Tibial nerve (tissue), 4 donors: ENCODE measurements around the gene SSH3. TPM values are rescaled to one million over a fixed set of nuclear protein-coding genes. Genes with fewer than 3 reads are reported as not detected.

Experiments used
- DNase-seq, 2 donors: peaks; one replicate each; pipeline ENCODE4 v3.0.0-alpha.2; 2019; ENCODE audit warnings: low spot score in 2 of 2
- H3K27ac ChIP-seq, 4 donors: fragments of 200-600 bp; sonication (generic) in 3 of 4; one replicate each; pipeline ENCODE4 v1.5.1; 2017 to 2019; ENCODE audit warnings: mild to moderate bottlenecking in 1 of 4
- H3K27me3 ChIP-seq, 2 donors: fragments of 200-600 bp; sonication (generic) in 1 of 2; one replicate each; pipeline versions ENCODE4 v1.5.1 to v1.6.0; 2017 to 2019
- H3K36me3 ChIP-seq, 3 donors: fragments of 200-600 bp; sonication (generic); one replicate each; pipeline ENCODE4 v1.5.1; 2018 to 2019
- H3K4me1 ChIP-seq, 4 donors: fragments of 200-600 bp; sonication (generic) in 3 of 4; one replicate each; pipeline ENCODE4 v1.5.1; 2017 to 2019
- H3K4me3 ChIP-seq, 4 donors: fragments of 200-600 bp; sonication (generic) in 3 of 4; one replicate each; pipeline ENCODE4 v1.5.1; 2017 to 2019; ENCODE audit warnings: mild to moderate bottlenecking in 1 of 4, moderate library complexity in 1 of 4
- H3K9me3 ChIP-seq, 4 donors: fragments of 200-600 bp; sonication (generic) in 3 of 4; one replicate each; pipeline ENCODE4 v1.5.1; 2017 to 2019
- CTCF ChIP-seq, 5 experiments: fragments of 200-600 bp in 3 of 5; fragments of 450-650 bp in 2 of 5; sonication (generic) in 3 of 5; IDR thresholded peaks; one replicate each; pipeline ENCODE4 v1.5.1; 2016 to 2019; ENCODE audit warnings: antibody characterized with exemption in 5 of 5, mild to moderate bottlenecking in 3 of 5, moderate library complexity in 2 of 5
- EP300 ChIP-seq, 2 donors: sonication (generic); formaldehyde crosslinking; IDR thresholded peaks; one replicate each; pipeline ENCODE4 v1.6.1; 2017; ENCODE audit warnings: antibody characterized with exemption in 2 of 2, mild to moderate bottlenecking in 1 of 2
- POLR2A ChIP-seq, 2 donors: fragments of 450-650 bp; IDR thresholded peaks; one replicate each; pipeline ENCODE4 v1.6.1; 2017; ENCODE audit warnings: antibody characterized with exemption in 2 of 2, mild to moderate bottlenecking in 2 of 2, moderate library complexity in 2 of 2
- WGBS, 2 donors: methylation state at CpG; one replicate each; pipeline ENCODE4 v1.1.5; 2018; 5-methylcytosine and 5-hydroxymethylcytosine counted together
- total RNA-seq, 4 donors: library from RNA; depleted of rRNA; stranded (reverse); fragments of >200 nt; gene quantifications; one replicate each; pipeline ENCODE4 v1.1.0, GENCODE V29; 2016

Gene SSH3
- total RNA-seq, 4 donors from 2014 or later = 28.5 to 51.6 (median 43.1) TPM

- DNase-seq = no peak
- Histone ChIP-seq H3K9me3 (no peaks in the 10 kb centered on the region), H3K4me1 (peaks cover 0 to 33% (median 6%) of the 10 kb centered on the region in 4 donors), H3K27me3 (no peaks in the 10 kb centered on the region), H3K27ac (no peak overlapping the region), H3K36me3 (peaks cover 0 to 14% (median 0%) of the 10 kb centered on the region in 3 donors), H3K4me3 (no peak overlapping the region)
- WGBS, 2 donors = 80 to 86% methylated on average over 2 of the region's 2 CpGs
- TF ChIP-seq CTCF (IDR thresholded peaks at IDR 0.05) (no peak), EP300 (IDR thresholded peaks at IDR 0.05) (no peak), POLR2A (IDR thresholded peaks at IDR 0.05) (no peak)
Observed at GRCh38 chr11:67320691-67321090, 17.4 kb downstream of the SSH3 start.

- H3K9me3 ChIP-seq = no peaks in the 10 kb centered on the region
- TF ChIP-seq EP300 (IDR thresholded peaks at IDR 0.05) (no peak), CTCF (IDR thresholded peaks at IDR 0.05) (no peak), POLR2A (IDR thresholded peaks at IDR 0.05) (no peak)
- peaks cover 0 to 14% (median 0%) of the 10 kb centered on the region in 3 donors for H3K36me3 ChIP-seq
- DNase-seq = no peak
- H3K27me3 ChIP-seq = no peaks in the 10 kb centered on the region
- H3K4me1 ChIP-seq = peaks cover 0 to 32% (median 6%) of the 10 kb centered on the region in 4 donors
- H3K27ac ChIP-seq = no peak overlapping the region
- H3K4me3 ChIP-seq = no peak overlapping the region
- WGBS, 2 donors = 85 to 86% methylated on average over 6 of the region's 6 CpGs
Observed at GRCh38 chr11:67321313-67321871, 18.1 kb downstream of the SSH3 start.

GRCh38 chr11:67322049-67322448 lies 18.7 kb downstream of the SSH3 start:
- 92 to 95% methylated on average over 3 of the region's 3 CpGs for WGBS, 2 donors
- no peak overlapping the region for H3K4me3 ChIP-seq
- no peak for TF ChIP-seq POLR2A (IDR thresholded peaks at IDR 0.05)
- no peak for TF ChIP-seq EP300 (IDR thresholded peaks at IDR 0.05)
- TF ChIP-seq CTCF (IDR thresholded peaks at IDR 0.05) = no peak
- no peaks in the 10 kb centered on the region for H3K27me3 ChIP-seq
- H3K9me3 ChIP-seq = no peaks in the 10 kb centered on the region
- DNase-seq = no peak
- H3K4me1 ChIP-seq = peaks cover 0 to 27% (median 6%) of the 10 kb centered on the region in 4 donors
- H3K36me3 ChIP-seq = peaks cover 0 to 14% (median 0%) of the 10 kb centered on the region in 3 donors
- H3K27ac ChIP-seq = no peak overlapping the region

- WGBS, 2 donors = 81 to 82% methylated on average over 7 of the region's 7 CpGs
- H3K27ac ChIP-seq = no peak overlapping the region
Observed at GRCh38 chr11:67323526-67323925, 20.2 kb downstream of the SSH3 start.

More at GRCh38 chr11:67323526-67323925, 20.2 kb downstream of the SSH3 start:
- peaks cover 0 to 14% (median 0%) of the 10 kb centered on the region in 3 donors for H3K36me3 ChIP-seq
- no peaks in the 10 kb centered on the region for H3K27me3 ChIP-seq
- peaks cover 0 to 21% (median 4%) of the 10 kb centered on the region in 4 donors for H3K4me1 ChIP-seq
- TF ChIP-seq CTCF (IDR thresholded peaks at IDR 0.05) = no peak
- no peak for TF ChIP-seq POLR2A (IDR thresholded peaks at IDR 0.05)
- TF ChIP-seq EP300 (IDR thresholded peaks at IDR 0.05) = no peak
- no peaks in the 10 kb centered on the region for H3K9me3 ChIP-seq
- H3K4me3 ChIP-seq = no peak overlapping the region
- DNase-seq = no peak
